Epithelial cell of esophagus (primary cell): ENCODE data around the gene AKR1C2.

Experiments used
- DNase-seq: peaks from one replicate; pipeline ENCODE4 v3.0.0; 2010; ENCODE audit warnings: low read depth
- H3K4me3 ChIP-seq: 2 replicates; pipeline ENCODE4 v1.5.1; 2011; ENCODE audit warnings: mild to moderate bottlenecking, low read length, control low read depth
- TF ChIP-seq, protein P1 (sequence below): IDR thresholded peaks from 2 replicates; pipeline ENCODE4 v1.5.1; 2011; ENCODE audit warnings: low read depth, mild to moderate bottlenecking, low read length, control low read depth, inconsistent platforms; ENCODE audit not compliant: insufficient read depth; ENCODE audit errors: missing control alignments

AKR1C2 gene

GRCh38 chr10:5041471-5042023 lies 37.9 kb upstream of the AKR1C2 start:
- TF ChIP-seq, protein P1, sequence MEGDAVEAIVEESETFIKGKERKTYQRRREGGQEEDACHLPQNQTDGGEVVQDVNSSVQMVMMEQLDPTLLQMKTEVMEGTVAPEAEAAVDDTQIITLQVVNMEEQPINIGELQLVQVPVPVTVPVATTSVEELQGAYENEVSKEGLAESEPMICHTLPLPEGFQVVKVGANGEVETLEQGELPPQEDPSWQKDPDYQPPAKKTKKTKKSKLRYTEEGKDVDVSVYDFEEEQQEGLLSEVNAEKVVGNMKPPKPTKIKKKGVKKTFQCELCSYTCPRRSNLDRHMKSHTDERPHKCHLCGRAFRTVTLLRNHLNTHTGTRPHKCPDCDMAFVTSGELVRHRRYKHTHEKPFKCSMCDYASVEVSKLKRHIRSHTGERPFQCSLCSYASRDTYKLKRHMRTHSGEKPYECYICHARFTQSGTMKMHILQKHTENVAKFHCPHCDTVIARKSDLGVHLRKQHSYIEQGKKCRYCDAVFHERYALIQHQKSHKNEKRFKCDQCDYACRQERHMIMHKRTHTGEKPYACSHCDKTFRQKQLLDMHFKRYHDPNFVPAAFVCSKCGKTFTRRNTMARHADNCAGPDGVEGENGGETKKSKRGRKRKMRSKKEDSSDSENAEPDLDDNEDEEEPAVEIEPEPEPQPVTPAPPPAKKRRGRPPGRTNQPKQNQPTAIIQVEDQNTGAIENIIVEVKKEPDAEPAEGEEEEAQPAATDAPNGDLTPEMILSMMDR = no peak
- DNase-seq = no peak
- no peak overlapping the region for H3K4me3 ChIP-seq

- TF ChIP-seq, protein P1 = no peak
- no peak overlapping the region for H3K4me3 ChIP-seq
- peak; percentile 25 for DNase-seq
These were observed 37.3 kb upstream of the AKR1C2 start for GRCh38 chr10:5040781-5041470.

GRCh38 chr10:5040010-5040673 lies 36.5 kb upstream of the AKR1C2 start:
- TF ChIP-seq, protein P1 = no peak
- DNase-seq = no peak
- H3K4me3 ChIP-seq = no peak overlapping the region

- TF ChIP-seq, protein P1 = no peak
- DNase-seq = no peak
- H3K4me3 ChIP-seq = no peak overlapping the region
These were observed 35.1 kb upstream of the AKR1C2 start for GRCh38 chr10:5038733-5039132.

- no peak for DNase-seq
- TF ChIP-seq, protein P1 = no peak
- H3K4me3 ChIP-seq = no peak overlapping the region
These were observed 34.4 kb upstream of the AKR1C2 start for GRCh38 chr10:5038101-5038500.

GRCh38 chr10:5036511-5036910 lies 32.9 kb upstream of the AKR1C2 start:
- TF ChIP-seq, protein P1 = no peak
- DNase-seq = no peak
- H3K4me3 ChIP-seq = no peak overlapping the region
